RWPE2 (cell line): ENCODE results near the gene DIAPH2.

Experiments used
- ATAC-seq: fragments of 200-7000 bp; cut with Tn5 transposase; 3 replicates; pipeline ENCODE4 v1.9.1; 2021; ENCODE audit warnings: low read depth
- DNase-seq: peaks from one replicate; pipeline ENCODE4 v3.0.0-alpha.2; 2020; ENCODE audit warnings: low spot score
- H3K27ac ChIP-seq: fragments of 450-650 bp; 2 replicates; pipeline ENCODE4 v1.5.1; 2017; ENCODE audit warnings: mild to moderate bottlenecking; ENCODE audit not compliant: poor library complexity, severe bottlenecking
- H3K27me3 ChIP-seq: fragments of 250-450 bp; sonication (Bioruptor Pico); 2 replicates; pipeline ENCODE4 v1.5.1; 2021; ENCODE audit warnings: mild to moderate bottlenecking, moderate library complexity; ENCODE audit not compliant: insufficient read depth, poor library complexity, severe bottlenecking
- H3K36me3 ChIP-seq: fragments of 250-450 bp; sonication (Bioruptor Pico); 2 replicates; pipeline ENCODE4 v1.5.1; 2020; ENCODE audit warnings: low read depth, mild to moderate bottlenecking, moderate library complexity
- H3K4me1 ChIP-seq: fragments of 250-450 bp; sonication (Bioruptor Pico); 2 replicates; pipeline ENCODE4 v1.5.1; 2021; ENCODE audit warnings: mild to moderate bottlenecking, moderate library complexity; ENCODE audit not compliant: insufficient read depth, poor library complexity, severe bottlenecking
- H3K4me3 ChIP-seq: fragments of 250-450 bp; sonication (Bioruptor Pico); 2 replicates; pipeline ENCODE4 v1.5.1; 2021; ENCODE audit warnings: mild to moderate bottlenecking, moderate library complexity; ENCODE audit not compliant: severe bottlenecking
- H3K9me3 ChIP-seq: fragments of 250-450 bp; sonication (Bioruptor Pico); 2 replicates; pipeline ENCODE4 v1.5.1; 2021; ENCODE audit warnings: mild to moderate bottlenecking, moderate library complexity; ENCODE audit not compliant: severe bottlenecking
- CTCF ChIP-seq: fragments of 450-650 bp; IDR thresholded peaks from one replicate; pipeline ENCODE4 v1.5.1; 2017; ENCODE audit warnings: mild to moderate bottlenecking, moderate library complexity; ENCODE audit not compliant: poor library complexity, severe bottlenecking

Gene DIAPH2

GRCh38 chrX:96861218-96861617 is 176.6 kb downstream of the DIAPH2 start:
- TF ChIP-seq CTCF, result no peak

GRCh38 chrX:96861661-96862060 is 177.0 kb downstream of the DIAPH2 start:
- Histone ChIP-seq H3K27me3 (no peaks in the 10 kb centered on the region), H3K4me3 (no peak overlapping the region), H3K9me3 (no peaks in the 10 kb centered on the region), H3K36me3 (no peaks in the 10 kb centered on the region), H3K27ac (no peak overlapping the region), H3K4me1 (no peaks in the 10 kb centered on the region)
- no peak for DNase-seq
- no peak for TF ChIP-seq CTCF
- no peak for ATAC-seq

More at GRCh38 chrX:96861218-96861617, 176.6 kb downstream of the DIAPH2 start:
- no peak for ATAC-seq
- DNase-seq, result no peak
- no peak overlapping the region for H3K4me3 ChIP-seq
- no peaks in the 10 kb centered on the region for H3K27me3 ChIP-seq
- H3K4me1 ChIP-seq, result no peaks in the 10 kb centered on the region
- no peak overlapping the region for H3K27ac ChIP-seq
- no peaks in the 10 kb centered on the region for H3K36me3 ChIP-seq
- H3K9me3 ChIP-seq, result no peaks in the 10 kb centered on the region

- ATAC-seq, result no peak
- H3K9me3 ChIP-seq, result no peaks in the 10 kb centered on the region
Observed at GRCh38 chrX:96883608-96884007, 199.0 kb downstream of the DIAPH2 start, which contains the start of gene RPA4. RPA4 (plus strand) TSS chrX:96883908; CDS start chrX:96884311, 403 bp downstream.

GRCh38 chrX:96884027-96884426 is 199.4 kb downstream of the DIAPH2 start:
- ATAC-seq (no peak), DNase-seq (no peak)
- H3K9me3 ChIP-seq, result no peaks in the 10 kb centered on the region
- H3K4me3 ChIP-seq, result no peak overlapping the region
- no peaks in the 10 kb centered on the region for H3K4me1 ChIP-seq
- H3K36me3 ChIP-seq, result no peaks in the 10 kb centered on the region
- H3K27ac ChIP-seq, result no peak overlapping the region
- H3K27me3 ChIP-seq, result no peaks in the 10 kb centered on the region
- no peak for TF ChIP-seq CTCF

More at GRCh38 chrX:96883608-96884007, 199.0 kb downstream of the DIAPH2 start, which contains the start of gene RPA4:
- no peak for TF ChIP-seq CTCF
- Histone ChIP-seq H3K4me1 (no peaks in the 10 kb centered on the region), H3K27ac (no peak within 1 kb of the TSS), H3K4me3 (no peak within 1 kb of the TSS), H3K27me3 (no peaks in the 10 kb centered on the region), H3K36me3 (no peaks in the 10 kb centered on the region)
- DNase-seq, result no peak

GRCh38 chrX:96889726-96890125 is 205.1 kb downstream of the DIAPH2 start:
- TF ChIP-seq CTCF, result no peak
- Histone ChIP-seq H3K27ac (no peak overlapping the region), H3K4me3 (no peak overlapping the region), H3K27me3 (no peaks in the 10 kb centered on the region), H3K36me3 (no peaks in the 10 kb centered on the region), H3K9me3 (no peaks in the 10 kb centered on the region), H3K4me1 (no peaks in the 10 kb centered on the region)
- ATAC-seq (no peak), DNase-seq (no peak)
